ENCODE data around the gene GAB3.

DNA sequence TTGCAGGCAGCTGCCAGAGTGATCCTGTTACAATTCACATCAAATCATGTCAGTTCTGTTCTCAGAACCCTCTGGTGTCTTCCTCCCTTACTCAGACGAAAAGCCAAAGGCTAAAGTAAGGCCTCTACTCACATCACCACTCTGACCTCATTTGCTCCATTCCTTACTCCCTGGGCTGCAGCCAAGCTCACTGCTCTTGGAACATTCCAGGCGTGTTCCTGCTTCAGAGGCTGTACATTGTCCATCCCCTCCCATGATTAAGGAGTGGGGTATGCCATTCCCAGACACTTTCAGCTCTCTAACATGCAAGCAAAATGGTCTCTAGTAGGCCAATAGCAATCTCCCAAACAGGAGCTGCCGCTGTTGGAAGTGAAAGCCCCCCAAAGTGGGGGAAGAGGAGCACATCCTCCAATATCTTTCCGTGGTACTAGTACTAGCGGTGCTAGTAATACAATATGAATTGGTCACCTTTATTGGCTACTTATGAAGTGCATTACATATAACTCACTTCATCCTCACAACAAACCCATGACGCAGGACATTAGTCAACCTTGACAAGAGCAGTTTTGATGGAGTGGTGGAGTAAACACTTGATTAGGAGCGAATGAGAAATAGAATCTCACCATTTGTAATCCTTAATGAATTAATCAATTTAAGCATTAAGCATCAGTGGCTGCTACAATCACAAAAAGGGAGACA, 15.0 kb downstream of the GAB3 start:
- TF ChIP-seq, protein P1, sequence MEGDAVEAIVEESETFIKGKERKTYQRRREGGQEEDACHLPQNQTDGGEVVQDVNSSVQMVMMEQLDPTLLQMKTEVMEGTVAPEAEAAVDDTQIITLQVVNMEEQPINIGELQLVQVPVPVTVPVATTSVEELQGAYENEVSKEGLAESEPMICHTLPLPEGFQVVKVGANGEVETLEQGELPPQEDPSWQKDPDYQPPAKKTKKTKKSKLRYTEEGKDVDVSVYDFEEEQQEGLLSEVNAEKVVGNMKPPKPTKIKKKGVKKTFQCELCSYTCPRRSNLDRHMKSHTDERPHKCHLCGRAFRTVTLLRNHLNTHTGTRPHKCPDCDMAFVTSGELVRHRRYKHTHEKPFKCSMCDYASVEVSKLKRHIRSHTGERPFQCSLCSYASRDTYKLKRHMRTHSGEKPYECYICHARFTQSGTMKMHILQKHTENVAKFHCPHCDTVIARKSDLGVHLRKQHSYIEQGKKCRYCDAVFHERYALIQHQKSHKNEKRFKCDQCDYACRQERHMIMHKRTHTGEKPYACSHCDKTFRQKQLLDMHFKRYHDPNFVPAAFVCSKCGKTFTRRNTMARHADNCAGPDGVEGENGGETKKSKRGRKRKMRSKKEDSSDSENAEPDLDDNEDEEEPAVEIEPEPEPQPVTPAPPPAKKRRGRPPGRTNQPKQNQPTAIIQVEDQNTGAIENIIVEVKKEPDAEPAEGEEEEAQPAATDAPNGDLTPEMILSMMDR (IDR thresholded peaks at IDR 0.05; ENCODE audit: extremely low read depth in 1 of 2, insufficient read depth in 1 of 2, low read depth in 1 of 2, low read length in 2 of 2) = no peak
- no peak for TF ChIP-seq POLR2AphosphoS5 (IDR thresholded peaks at IDR 0.05; ENCODE audit: insufficient read depth, low read depth, low read length)
